Stimulated activated CD4-positive, alpha-beta T cell treated with anti-CD3 and anti-CD28 coated beads, Interleukin-15, amount 100 ng/mL, for 24 hours (primary cell): ENCODE data around the gene SRRM4.

Experiments
- DNase-seq: peaks from one replicate; pipeline ENCODE4 v3.0.0-alpha.2; 2020

The SRRM4 gene

DNA sequence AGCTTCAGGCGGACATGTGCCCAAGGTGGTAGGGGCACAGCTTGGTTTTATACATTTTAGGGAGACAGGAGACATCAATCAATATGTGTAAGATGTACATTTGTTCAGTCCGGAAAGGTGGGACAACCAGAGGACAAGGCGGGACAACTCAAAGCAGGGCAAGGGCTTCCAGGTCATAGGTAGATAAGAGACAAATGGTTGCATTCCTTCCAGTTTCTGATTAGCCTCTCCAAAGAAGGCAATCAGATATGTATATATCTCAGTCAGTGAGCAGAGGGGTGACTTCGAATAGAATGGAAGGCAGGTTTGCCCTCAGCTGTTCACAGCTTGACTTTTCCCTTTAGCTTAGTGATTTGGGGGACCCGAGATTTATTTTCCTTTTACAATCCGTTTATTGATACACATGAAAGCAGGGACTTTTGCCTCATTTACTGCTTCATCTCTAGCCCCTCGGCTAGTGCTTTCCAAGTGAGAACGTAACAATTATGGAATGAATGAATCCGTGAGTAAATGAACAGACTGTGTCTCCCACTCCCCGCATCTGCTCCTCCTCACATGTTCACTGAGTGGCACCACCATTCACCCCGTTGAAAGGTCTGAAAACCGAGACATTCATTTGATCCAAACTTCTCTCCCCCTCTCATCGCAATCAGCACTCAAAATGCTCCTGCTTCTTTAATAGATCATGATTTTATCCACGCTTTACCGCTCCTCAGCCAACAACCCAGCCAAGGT lies 190.5 kb downstream of the SRRM4 start:
- no peak for DNase-seq

DNA sequence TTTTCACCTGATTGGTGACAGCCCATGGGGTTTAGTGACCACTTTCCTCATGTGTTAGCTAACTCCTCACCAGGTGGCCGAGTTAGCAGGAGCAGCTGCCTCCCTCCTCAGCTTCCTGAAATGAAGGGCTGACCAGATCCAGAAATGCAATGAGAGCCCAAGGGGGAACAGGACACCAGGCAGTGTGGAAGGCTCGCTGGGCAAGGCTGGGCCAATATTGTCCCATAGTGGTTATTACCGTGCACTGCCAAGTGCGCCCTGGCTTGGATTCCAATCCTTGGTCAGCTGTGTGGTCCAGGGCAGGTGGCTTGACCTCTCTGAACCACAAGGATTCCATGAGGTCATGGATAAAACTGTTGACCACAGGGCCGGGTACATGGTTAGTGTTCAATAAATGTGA lies 193.7 kb downstream of the SRRM4 start:
- no peak for DNase-seq

DNA sequence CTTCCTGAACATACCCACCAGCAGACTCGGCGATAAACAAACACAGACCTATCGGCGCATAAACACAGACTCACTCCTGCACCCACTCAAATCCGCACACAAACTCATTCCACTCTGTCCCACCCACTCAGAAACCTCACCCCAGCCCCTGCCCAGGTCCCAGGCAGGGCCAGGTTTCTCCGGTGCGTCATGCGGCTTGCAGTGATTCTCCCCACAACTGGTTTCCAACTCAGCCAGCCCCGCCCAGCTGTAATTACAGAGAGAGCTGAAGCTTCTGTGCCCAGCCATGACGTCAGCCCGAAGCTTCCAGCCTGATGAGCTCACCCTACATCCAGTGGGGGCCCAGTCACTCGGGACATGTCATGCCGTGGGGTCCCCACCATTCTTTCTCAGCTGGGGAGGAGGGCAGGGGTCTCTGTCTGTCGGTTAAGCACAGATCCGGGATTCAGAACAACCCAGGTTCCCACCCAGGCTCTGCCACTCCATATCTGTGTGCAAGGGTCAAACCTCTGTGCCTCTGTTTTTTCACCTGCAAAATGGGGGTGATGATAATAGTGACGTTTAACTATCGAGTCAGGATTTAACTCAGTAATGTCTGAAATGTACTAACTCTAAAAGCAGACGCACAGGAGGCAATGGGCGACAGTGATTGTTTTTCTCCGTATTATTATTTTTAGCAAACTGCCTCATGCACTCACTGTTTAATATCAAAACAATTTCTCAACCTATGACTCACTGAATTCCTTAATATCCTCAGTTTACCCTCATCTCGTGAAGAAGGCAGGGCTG lies 195.1 kb downstream of the SRRM4 start:
- DNase-seq = peak; percentile 6

DNA sequence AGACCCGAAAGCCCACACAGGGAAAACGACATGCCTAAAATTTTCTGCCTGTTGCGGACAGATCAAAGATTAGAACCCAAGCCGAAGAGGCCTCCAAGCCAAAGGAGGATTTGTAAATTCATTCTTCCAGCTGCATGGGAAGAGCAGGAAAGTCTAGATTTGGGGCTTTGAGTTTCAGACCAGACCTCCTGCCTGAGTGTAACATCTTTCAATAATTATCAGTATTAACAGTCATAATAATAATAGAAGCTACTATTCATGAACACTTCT lies 195.7 kb downstream of the SRRM4 start:
- DNase-seq = no peak

DNA sequence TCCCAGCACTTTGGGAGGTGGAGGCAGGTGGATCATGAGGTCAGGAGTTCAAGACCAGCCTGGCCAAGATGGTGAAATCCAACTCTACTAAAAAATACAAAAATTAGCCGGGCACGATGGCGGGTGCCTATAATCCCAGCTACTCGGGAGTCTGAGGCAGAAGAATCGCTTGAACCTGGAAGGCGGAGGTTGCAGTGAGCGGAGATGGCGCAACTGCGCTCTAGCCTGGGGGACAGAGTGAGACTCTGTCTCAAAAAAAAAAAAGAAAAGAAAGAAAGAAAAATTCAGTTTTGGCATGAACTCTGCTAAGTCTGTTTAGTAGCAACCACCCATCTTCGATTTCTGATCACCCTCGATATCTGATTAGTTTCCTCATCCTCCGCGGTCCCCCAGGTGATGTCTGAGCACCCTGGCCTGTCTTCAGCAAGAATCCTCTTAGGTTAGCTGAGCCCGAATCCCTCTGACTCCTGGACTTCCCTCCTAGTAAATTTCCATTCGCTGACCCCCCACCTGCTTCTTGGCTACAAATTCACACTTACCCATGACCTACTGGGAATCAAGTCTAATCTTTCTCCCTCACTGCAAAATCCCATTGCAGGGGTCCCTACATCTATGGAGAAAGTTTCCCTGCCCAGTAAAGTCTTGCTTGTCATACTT lies 196.5 kb downstream of the SRRM4 start:
- no peak for DNase-seq

DNA sequence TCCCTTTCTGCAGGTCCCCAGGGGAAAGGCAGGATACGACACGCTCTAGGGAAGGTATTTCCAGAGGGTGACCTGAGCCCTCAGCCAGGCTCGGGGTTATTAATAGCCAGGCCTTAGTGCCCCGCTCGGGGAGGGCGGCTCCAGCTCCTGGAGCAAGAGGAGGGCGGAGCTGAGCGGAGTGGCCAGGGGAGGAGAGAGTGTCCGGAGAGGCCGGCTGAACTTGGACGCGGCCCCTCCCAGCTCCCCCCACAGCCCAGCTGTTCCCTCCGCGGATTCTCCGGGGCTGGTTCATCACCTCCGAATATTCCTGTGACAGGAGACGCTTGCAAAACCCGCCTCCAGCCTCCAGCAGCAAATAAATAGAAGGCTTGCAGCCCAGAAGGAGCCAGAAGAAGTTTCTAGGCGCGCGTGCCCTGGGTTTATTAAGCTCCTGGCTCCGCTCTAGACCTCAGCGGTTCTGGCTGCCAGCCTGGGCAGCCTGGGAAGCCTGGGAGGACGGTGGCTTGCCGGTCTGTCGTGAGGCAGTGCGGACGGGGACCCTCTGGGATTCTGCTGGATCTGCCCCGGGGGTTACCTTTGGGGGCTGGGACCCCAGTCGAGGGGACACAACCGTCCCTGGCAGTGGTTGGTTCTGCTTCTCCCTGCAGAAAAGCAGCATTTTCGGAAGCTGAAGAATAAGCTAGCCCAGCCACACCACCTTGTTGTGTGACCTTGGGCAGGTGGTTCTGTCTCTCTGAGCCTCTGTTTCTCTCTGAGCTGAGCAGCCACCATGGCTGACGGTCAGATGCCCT lies 197.4 kb downstream of the SRRM4 start, which contains the start of gene HSPB8:
Gene HSPB8, plus strand, starts transcription at position 388 of the 791 bp plus-strand sequence. Its CDS starts 382 bp downstream, at position 770.
- no peak for DNase-seq

DNA sequence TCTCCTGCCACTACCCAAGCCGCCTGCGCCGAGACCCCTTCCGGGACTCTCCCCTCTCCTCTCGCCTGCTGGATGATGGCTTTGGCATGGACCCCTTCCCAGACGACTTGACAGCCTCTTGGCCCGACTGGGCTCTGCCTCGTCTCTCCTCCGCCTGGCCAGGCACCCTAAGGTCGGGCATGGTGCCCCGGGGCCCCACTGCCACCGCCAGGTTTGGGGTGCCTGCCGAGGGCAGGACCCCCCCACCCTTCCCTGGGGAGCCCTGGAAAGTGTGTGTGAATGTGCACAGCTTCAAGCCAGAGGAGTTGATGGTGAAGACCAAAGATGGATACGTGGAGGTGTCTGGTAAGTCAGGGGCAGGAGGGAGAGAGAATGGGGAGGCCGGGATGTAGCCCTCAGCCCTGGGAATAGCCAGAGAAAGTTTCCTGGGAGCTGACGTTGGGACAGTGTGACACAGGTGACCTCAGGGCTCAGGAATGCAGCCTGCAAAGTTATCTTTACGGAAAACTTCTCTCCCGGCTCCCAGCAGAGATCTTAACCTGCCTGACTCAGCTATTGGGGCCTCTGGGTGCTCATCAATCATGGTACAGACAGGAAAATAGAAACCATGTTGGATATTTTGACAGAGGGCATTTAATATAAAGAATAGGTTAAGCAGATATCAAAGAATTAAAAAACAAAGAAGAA lies 198.1 kb downstream of the SRRM4 start:
- DNase-seq = no peak

DNA sequence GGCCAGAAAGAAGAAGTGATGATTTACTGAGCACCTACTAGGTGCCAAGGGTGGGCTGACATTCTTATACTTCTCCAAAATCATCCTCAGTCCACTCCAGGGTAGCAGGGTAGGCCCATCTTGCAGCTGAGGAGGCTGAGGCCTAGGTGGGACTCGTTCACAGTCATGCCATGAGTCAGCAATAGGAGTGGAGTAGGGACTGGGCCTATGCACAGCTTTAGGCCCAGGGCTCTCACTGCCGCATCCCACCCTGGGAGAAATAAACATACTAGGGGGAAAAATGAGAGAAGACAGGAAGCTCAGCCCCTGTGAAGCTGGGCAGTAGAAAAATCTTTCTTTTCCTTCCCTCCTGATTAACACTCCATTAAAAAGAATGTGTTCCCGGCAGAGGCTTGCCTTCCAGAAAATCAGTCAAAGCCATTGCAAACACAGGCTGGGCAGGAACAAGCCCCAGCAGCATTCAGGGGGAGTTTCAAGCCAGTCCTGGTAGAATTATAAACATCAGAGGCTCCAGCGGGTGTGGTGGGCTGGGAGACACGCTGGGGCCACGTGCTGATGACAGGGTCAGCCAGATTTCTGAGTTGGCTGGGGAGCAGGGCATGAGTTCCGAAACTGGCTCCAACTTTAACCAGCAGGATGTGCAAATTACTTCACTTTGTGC lies 199.2 kb downstream of the SRRM4 start:
- DNase-seq = no peak

DNA sequence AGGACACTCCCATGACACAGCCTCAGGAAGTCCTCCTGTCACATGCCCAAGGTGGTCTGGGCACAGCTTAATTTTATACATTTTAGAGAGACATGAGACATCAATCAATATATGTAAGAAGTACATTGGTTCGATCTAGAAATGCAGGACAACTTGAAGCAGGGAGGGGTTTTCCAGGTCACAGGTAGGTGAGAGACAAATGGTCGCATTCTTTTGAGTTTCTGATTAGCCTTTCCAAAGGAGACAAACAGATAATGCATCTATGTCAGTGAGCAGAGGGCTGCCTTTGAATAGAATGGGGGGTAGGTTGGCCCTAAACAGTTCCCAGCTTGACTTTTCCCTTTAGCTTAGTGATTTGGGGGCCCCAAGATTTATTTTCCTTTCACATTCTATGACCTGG lies 199.9 kb downstream of the SRRM4 start:
- DNase-seq = no peak

DNA sequence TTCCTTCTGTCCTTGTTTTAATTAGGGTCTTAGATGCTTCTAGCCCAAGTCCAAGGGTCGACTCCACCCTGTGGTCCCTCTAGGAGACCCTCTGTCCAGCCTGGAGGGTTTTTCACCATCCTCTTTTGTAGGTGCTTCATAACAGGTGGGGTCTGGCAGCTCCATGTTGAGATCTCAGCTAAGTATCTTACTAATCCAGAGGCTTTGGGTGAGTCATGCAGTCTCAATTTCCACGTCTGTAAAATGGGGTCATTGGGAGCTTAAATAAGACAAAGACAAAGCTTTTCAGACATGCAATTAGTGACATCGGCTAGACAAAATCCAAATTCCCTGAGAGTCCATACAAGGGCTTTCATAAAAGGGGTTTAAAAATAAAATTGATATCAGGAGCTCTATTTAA lies 200.6 kb downstream of the SRRM4 start:
- no peak for DNase-seq

DNA sequence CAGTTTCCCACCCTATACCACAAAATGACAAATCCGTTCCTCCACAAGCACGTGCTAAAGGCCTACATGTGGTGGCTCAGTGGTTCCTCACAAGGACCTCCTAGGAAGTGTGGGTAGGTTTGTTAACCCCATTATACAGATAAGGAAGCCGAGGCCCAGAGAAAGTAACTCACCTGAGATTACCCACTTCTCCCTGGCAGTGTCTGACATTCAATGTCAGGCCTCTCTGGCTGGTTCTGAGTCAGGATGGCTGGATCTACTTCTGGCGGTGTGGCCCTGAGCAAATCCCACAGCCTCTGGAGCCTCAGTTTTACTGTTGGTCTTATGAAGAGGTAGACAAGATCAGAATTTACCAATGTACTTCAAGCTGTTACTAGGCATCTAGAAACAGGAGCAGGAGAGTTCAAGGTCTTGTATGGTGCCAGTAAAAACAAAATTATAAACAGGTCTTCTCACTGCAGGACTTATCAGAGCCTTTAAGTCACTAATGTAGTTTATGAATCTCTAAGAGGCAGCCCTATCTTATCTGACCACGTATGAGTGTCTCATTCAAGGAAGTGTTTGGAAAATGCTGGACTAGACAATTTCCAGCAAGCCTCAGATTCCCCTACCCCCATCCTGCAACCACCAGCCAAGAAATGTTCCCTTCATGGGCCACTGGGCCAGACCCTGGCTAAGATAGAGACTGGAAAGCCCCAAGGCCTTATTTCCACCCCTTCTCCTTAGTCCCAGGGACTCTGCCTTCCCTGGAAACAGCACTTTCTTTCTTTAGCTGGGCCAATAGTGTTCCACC lies 201.6 kb downstream of the SRRM4 start:
- DNase-seq = no peak

DNA sequence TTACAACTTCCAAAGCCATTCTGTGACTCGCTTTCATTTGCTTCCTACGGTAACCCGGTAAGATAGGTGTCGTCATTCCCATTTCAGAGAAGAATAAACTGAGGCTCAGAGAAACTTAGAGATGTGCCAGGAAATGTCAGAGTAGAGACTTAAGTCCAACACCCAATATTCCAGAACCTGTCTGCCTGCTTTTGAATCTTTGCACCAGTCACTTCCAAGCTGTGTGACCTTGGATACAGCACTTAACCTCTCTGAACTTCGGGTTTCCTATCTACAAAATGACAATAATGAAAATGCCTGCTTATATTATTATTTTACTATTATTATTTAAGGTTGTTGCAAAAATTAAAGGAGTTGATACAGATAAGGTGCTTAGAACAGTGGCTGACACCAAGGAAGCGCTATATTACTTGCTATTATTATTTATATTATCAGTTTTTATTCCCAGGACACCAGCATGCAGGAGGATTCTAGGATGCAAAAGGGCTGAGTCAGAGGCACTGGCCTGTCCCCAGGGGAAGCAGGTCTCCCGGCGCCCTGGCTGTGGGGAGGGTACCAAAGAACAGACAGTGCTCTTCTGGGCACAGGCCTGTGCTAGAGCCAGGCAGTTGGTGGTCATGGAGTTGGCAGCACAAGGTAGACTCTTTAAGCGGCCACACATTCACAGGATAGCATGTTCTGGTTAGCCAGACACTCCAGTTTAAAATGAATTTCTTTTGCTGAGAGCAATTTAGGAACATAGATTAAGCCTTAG lies 202.8 kb downstream of the SRRM4 start:
- no peak for DNase-seq

DNA sequence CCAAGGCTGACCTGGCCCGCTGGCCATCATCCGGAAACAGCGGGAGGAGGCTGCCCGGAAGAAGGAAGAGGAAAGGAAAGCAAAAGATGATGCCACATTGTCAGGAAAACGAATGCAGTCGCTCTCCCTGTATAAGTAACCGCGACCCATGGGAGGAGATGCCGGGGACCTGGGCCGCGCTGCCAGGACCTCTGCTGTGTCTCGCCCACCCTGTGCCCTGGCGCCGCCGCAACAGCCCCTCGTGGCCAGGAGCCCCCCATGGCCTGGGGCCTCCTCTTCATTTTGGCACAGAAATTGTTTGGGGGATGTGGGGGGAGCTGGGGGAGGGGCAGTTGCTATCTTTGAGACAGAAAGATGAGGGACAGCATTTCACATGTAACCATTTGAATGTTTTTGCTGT lies 213.9 kb downstream of the SRRM4 start:
- no peak for DNase-seq

DNA sequence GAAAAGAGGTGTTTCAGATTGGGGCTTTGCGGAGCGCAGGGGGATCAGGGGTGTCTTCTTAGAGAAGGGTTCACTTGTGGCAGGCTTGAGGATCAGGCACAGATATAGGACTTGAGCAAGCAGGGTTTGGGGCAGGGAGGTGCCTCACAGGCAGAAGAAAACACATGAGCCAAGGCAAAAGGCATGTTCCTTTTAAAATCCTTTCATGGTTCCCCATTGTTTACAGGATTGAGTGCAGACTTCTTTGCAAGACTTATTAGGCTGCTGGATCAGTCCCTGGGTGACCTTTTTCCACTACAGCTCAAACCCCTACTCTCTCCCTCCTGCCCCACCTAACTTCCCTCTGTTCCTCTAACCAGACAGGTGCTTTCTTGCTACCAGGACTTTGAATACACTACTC lies 217.1 kb downstream of the SRRM4 start:
- no peak for DNase-seq

DNA sequence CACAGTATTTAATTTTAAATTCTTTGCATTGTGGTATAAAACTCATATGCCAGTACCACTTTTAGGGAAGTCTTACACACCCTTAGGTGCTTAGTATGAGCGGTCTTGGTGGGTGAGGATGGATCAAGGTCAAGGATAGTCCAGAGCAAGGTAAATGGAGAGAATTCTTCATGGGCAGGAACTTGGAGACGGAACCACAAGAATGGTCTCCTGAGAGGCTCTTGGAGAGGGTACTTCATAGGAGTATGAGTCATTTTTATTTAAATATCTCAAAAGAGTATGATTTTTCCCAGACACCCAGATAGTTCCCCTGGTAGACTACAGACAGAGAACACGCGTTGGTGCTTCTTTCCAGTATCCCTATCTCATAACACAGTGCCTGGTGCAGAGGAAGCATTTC lies 219.3 kb downstream of the SRRM4 start:
- no peak for DNase-seq

DNA sequence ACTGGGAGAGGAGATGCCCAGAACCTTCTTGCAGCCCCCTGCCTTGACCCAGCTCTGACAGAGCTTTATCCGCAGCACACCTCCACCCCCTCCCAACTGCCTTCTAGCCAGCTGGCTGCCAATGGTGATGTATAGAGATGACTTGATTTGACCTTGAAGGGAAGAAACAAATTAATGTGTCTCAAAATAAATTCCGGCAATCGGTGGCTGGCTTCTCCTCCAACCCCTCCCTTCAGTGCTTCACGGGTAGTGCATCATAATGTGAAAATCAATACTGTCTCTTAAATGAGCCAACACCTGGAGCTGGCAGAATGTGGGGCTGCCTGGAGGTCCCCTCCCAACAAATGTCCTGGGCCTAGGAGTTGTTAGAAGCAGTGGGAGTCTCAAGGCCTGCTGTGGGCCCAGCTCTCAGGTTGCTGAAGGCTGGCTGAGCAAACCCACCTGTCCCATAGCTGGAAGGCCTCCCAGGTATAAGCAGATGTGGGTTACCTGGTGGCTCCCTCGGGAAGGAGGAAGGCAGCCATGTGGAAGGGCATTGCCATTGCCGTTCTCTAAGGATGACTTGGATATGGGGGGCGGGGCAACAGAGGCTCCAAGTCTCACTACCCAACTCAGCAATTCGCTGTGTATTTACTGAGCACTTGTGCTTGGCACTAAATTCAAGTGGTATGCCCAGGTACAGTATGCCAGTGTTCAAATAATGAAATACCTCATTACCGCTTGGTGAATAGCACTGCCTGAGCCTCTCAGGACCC lies 220.6 kb downstream of the SRRM4 start:
- DNase-seq = no peak

DNA sequence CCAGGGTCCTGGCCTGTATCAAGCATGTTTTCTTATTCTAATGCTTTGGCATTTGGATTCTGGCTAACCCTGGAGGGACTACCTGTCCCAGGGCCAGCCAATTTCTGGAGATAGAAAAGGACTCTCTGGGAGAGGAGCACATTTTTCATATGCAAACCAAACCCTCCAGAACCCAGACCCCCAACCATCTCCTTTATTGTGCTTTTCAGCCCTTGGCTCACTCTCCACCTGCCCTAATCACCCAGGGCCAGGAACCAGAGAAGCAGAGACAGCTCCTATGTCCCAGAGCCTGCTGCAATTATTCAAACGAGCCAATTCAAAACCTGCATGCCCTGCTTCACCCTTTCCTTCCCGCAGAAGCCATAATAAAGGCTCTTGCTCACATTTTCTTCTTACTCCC lies 221.2 kb downstream of the SRRM4 start:
- DNase-seq = no peak

DNA sequence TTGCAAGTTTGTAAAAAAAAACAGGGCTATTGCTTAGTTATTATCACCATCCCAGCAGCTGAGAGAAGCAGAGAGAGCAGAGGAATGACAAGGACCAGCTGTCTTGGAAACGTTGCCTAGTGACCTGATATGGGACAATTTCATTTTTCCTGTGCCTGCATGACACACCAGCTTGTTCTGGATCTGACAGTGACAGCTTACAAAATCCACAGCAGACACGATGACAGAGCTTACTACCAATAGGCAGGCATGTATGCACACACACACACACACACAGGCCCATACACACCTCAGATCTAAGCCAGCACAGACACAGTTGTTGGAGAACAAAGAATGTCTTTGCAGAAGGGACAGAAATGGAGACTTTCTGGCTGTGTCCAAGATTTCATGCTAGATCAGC lies 222.8 kb downstream of the SRRM4 start:
- DNase-seq = no peak

DNA sequence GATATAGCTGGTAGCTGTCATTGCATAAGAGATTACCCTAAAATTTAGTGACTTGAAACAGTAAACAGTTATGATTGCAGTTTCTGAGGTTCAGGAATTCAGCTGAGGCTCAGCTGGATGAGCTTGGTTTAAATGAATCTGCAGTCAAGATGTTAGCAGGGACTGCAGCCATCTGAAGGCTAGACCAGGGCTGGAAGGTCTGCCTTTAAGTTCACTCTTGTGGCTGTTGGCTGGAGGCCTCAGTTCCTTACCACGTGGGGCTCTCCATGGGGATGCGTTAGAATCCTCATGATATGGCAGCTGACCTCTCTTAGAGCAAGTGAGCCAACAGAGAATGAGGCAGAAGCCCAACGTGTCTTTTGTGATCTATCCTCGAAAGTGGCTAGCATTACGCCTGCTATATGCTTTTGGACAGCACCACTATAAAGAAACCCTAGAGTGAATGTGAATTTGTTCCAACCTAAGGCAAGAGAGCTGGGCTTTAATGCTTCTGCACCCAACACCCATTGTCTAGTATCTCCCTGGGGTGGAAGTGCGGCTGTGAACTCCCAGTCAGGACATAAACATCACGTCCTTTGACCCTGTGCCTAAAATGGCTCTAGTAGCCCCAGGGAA lies 223.4 kb downstream of the SRRM4 start:
- no peak for DNase-seq
